Spinal cord (tissue), 10 donors: ENCODE measurements around the gene PRKAB1. TPM values are rescaled to one million over a fixed set of nuclear protein-coding genes. Genes with fewer than 3 reads are reported as not detected.

ENCODE experiments used
- DNase-seq, 6 donors: peaks; one replicate each; pipeline versions ENCODE4 v3.0.0 to v3.0.0-alpha.2; 2013 to 2015; ENCODE audit warnings: low spot score in 6 of 6, low read depth in 4 of 6
- H3K27ac ChIP-seq: one replicate; pipeline ENCODE4 v1.5.1; 2013; ENCODE audit warnings: low read depth, low read length, control low read depth
- H3K27me3 ChIP-seq: one replicate; pipeline ENCODE4 v1.6.1; 2013; ENCODE audit warnings: low read length; ENCODE audit not compliant: control insufficient read depth, insufficient read depth
- H3K36me3 ChIP-seq: one replicate; pipeline ENCODE4 v1.6.1; 2013; ENCODE audit warnings: low read length; ENCODE audit not compliant: control insufficient read depth, insufficient read depth
- H3K4me1 ChIP-seq: one replicate; pipeline ENCODE4 v1.6.1; 2013; ENCODE audit warnings: low read length; ENCODE audit not compliant: control insufficient read depth, insufficient read depth
- H3K4me3 ChIP-seq: one replicate; pipeline ENCODE4 v1.5.1; 2013; ENCODE audit warnings: low read depth, low read length, control low read depth
- H3K9me3 ChIP-seq: one replicate; pipeline ENCODE4 v1.6.1; 2013; ENCODE audit warnings: low read length; ENCODE audit not compliant: control insufficient read depth, insufficient read depth
- WGBS: methylation state at CpG from one replicate; pipeline ENCODE4 v1.1.5; 2013; ENCODE audit warnings: missing lambda C conversion rate; ENCODE audit not compliant: insufficient coverage; 5-methylcytosine and 5-hydroxymethylcytosine counted together
- polyA plus RNA-seq, 2 donors: library from polyadenylated mRNA; unstranded; fragments of 120-200 nt; gene quantifications; one replicate each; pipeline ENCODE4 v1.2.1, GENCODE V29; 2013; ENCODE audit not compliant: insufficient read length in 2 of 2
- total RNA-seq, 2 donors: library from RNA; depleted of rRNA in 1 of 2; stranded (reverse); fragments of 120-200 nt in 1 of 2; fragments of >200 nt in 1 of 2; gene quantifications; one replicate each; pipeline versions ENCODE4 v1.2.3 to v1.2.4, GENCODE V29; 2013 to 2014
- donor health status: healthy.

Gene PRKAB1
- total and polyA plus RNA-seq, 4 donors = 17.4 to 41.2 (median 27.2) TPM

GRCh38 chr12:119681111-119681510 is 13.2 kb downstream of the PRKAB1 start:
- H3K27ac ChIP-seq = no peak overlapping the region
- no peaks in the 10 kb centered on the region for H3K4me1 ChIP-seq
- DNase-seq = no peak
- H3K27me3 ChIP-seq = no peaks in the 10 kb centered on the region
- no peaks in the 10 kb centered on the region for H3K9me3 ChIP-seq
- H3K4me3 ChIP-seq = no peak overlapping the region
- peaks cover 50% of the 10 kb centered on the region for H3K36me3 ChIP-seq
- WGBS = 87% methylated on average over 4 of the region's 8 CpGs

GRCh38 chr12:119681728-119682638 is 14.1 kb downstream of the PRKAB1 start:
- H3K36me3 ChIP-seq = peaks cover 51% of the 10 kb centered on the region
- no peaks in the 10 kb centered on the region for H3K4me1 ChIP-seq
- DNase-seq = no peak
- no peaks in the 10 kb centered on the region for H3K9me3 ChIP-seq
- no peak overlapping the region for H3K27ac ChIP-seq
- 72% methylated on average over 2 of the region's 9 CpGs for WGBS
- no peaks in the 10 kb centered on the region for H3K27me3 ChIP-seq
- no peak overlapping the region for H3K4me3 ChIP-seq

GRCh38 chr12:119682639-119683252 is 14.8 kb downstream of the PRKAB1 start:
- H3K9me3 ChIP-seq = no peaks in the 10 kb centered on the region
- H3K36me3 ChIP-seq = peaks cover 50% of the 10 kb centered on the region
- H3K4me1 ChIP-seq = no peaks in the 10 kb centered on the region
- H3K4me3 ChIP-seq = no peak overlapping the region
- H3K27ac ChIP-seq = no peak overlapping the region
- 76% methylated on average over 2 of the region's 3 CpGs for WGBS
- no peak for DNase-seq
- H3K27me3 ChIP-seq = no peaks in the 10 kb centered on the region

GRCh38 chr12:119683413-119683812 is 15.5 kb downstream of the PRKAB1 start:
- H3K36me3 ChIP-seq = peaks cover 54% of the 10 kb centered on the region
- no peaks in the 10 kb centered on the region for H3K27me3 ChIP-seq
- no peak overlapping the region for H3K4me3 ChIP-seq
- WGBS = 94% methylated on average over 6 of the region's 6 CpGs
- H3K9me3 ChIP-seq = no peaks in the 10 kb centered on the region
- no peak for DNase-seq
- no peak overlapping the region for H3K27ac ChIP-seq
- H3K4me1 ChIP-seq = no peaks in the 10 kb centered on the region

- Histone ChIP-seq H3K27ac (no peak overlapping the region), H3K9me3 (no peaks in the 10 kb centered on the region)
- WGBS = 83% methylated on average over 3 of the region's 3 CpGs
Observed at GRCh38 chr12:119683816-119684215, 15.9 kb downstream of the PRKAB1 start.

GRCh38 chr12:119684711-119685369 is 16.9 kb downstream of the PRKAB1 start:
- no peaks in the 10 kb centered on the region for H3K27me3 ChIP-seq
- no peak overlapping the region for H3K27ac ChIP-seq
- WGBS = 85% methylated on average over 5 of the region's 10 CpGs
- H3K36me3 ChIP-seq = peaks cover 55% of the 10 kb centered on the region
- H3K9me3 ChIP-seq = no peaks in the 10 kb centered on the region
- no peak overlapping the region for H3K4me3 ChIP-seq
- H3K4me1 ChIP-seq = no peaks in the 10 kb centered on the region
- no peak for DNase-seq

More at GRCh38 chr12:119683816-119684215, 15.9 kb downstream of the PRKAB1 start:
- no peaks in the 10 kb centered on the region for H3K4me1 ChIP-seq
- peaks cover 58% of the 10 kb centered on the region for H3K36me3 ChIP-seq
- H3K4me3 ChIP-seq = no peak overlapping the region
- H3K27me3 ChIP-seq = no peaks in the 10 kb centered on the region
- DNase-seq = no peak

- no peak overlapping the region for H3K27ac ChIP-seq
- H3K36me3 ChIP-seq = peaks cover 55% of the 10 kb centered on the region
- no peaks in the 10 kb centered on the region for H3K9me3 ChIP-seq
- no peak overlapping the region for H3K4me3 ChIP-seq
- no peaks in the 10 kb centered on the region for H3K27me3 ChIP-seq
- WGBS = 97% methylated on average over 4 of the region's 4 CpGs
- H3K4me1 ChIP-seq = no peaks in the 10 kb centered on the region
- DNase-seq = no peak
Observed at GRCh38 chr12:119685375-119685774, 17.4 kb downstream of the PRKAB1 start.

GRCh38 chr12:119686355-119686754 is 18.4 kb downstream of the PRKAB1 start:
- Histone ChIP-seq H3K36me3 (peaks cover 51% of the 10 kb centered on the region), H3K4me1 (no peaks in the 10 kb centered on the region), H3K27ac (no peak overlapping the region), H3K27me3 (no peaks in the 10 kb centered on the region), H3K4me3 (no peak overlapping the region), H3K9me3 (no peaks in the 10 kb centered on the region)
- WGBS = 82% methylated on average over 9 of the region's 12 CpGs
- no peak for DNase-seq

GRCh38 chr12:119686776-119687175 is 18.8 kb downstream of the PRKAB1 start:
- Histone ChIP-seq H3K4me1 (no peaks in the 10 kb centered on the region), H3K27me3 (no peaks in the 10 kb centered on the region), H3K4me3 (no peak overlapping the region), H3K9me3 (no peaks in the 10 kb centered on the region), H3K36me3 (peaks cover 46% of the 10 kb centered on the region), H3K27ac (no peak overlapping the region)
- no peak for DNase-seq
- 95% methylated on average over 13 of the region's 13 CpGs for WGBS
